Glutamatergic neuron (in vitro differentiated cells): ENCODE measurements around the gene TULP3. TPM values are rescaled to one million over a fixed set of nuclear protein-coding genes. Genes with fewer than 3 reads are reported as not detected.

ENCODE experiments used
- DNase-seq: peaks from one replicate; pipeline ENCODE4 v3.0.0; 2022
- H3K27ac Mint-ChIP-seq: one replicate; pipeline ENCODE4 v1.8.0; 2020; ENCODE audit warnings: mild to moderate bottlenecking, mixed read lengths, inconsistent platforms; ENCODE audit not compliant: unreplicated experiment
- H3K27me3 Mint-ChIP-seq: one replicate; pipeline ENCODE4 v1.8.0; 2020; ENCODE audit warnings: mild to moderate bottlenecking, moderate library complexity, mixed read lengths, inconsistent platforms; ENCODE audit not compliant: unreplicated experiment
- H3K36me3 Mint-ChIP-seq: one replicate; pipeline ENCODE4 v1.8.0; 2020; ENCODE audit warnings: mild to moderate bottlenecking, mixed read lengths, inconsistent platforms; ENCODE audit not compliant: unreplicated experiment
- H3K4me1 Mint-ChIP-seq: one replicate; pipeline ENCODE4 v1.8.0; 2020; ENCODE audit warnings: mild to moderate bottlenecking, low read depth, mixed read lengths, inconsistent platforms; ENCODE audit not compliant: unreplicated experiment
- H3K4me3 Mint-ChIP-seq: one replicate; pipeline ENCODE4 v1.8.0; 2020; ENCODE audit warnings: mild to moderate bottlenecking, mixed read lengths, inconsistent platforms; ENCODE audit not compliant: unreplicated experiment
- H3K9me3 Mint-ChIP-seq: one replicate; pipeline ENCODE4 v1.8.0; 2020; ENCODE audit warnings: mild to moderate bottlenecking, moderate library complexity, mixed read lengths, inconsistent platforms; ENCODE audit not compliant: unreplicated experiment
- total RNA-seq: library from RNA; stranded (reverse); fragmentation: NEBNext Ultra II Directional; extraction: Animal tissue kit (Norgen Biotek cat#: 25700); gene quantifications from one replicate; pipeline ENCODE4 v1.2.1, GENCODE V29; 2021; ENCODE audit not compliant: unreplicated experiment
- TF ChIP-seq, protein P1 (sequence below): fragments of 200-600 bp; sonication (generic); IDR thresholded peaks from one replicate; pipeline ENCODE4 v1.5.0; 2021; ENCODE audit not compliant: partially characterized antibody, unreplicated experiment

The TULP3 gene
- total RNA-seq, 1 donor from 2014 or later, result 12.5 TPM

DNA sequence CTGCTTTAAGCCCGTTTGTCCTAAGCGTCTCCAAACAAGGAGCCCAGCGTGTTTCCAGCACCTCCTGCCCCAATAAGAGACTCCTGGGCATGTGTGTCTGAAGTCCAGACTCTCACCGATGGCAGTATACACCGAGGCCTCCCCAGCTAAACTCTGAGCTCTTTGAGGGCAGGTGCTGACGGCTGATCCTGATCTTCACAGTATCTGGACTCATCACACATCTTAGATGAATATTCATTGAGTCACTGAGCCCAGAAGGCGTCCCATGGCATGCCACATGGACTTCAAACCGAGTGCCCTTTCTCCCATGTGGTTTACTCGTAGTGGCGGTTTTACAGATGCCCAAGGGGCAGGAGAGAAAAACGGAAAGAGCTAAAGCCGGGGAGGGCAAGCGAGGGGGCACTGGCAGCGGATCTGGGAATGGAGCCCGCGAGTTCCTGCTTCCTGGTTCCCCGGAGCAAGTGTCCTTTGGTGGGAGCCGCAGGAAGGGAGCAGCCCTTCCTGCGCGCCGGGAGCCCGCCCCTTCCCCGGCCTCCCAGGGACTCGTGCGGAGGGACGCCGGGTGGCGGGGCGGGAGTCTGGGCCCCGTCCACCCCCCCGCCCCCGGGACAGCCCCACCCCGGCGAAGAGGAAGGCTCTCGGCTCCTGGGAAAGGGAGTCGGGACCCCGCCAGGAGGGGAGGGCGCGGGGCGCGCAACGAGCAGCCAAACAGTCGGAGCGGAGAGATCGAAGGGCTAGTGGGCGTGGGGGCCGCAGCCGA is 67.9 kb downstream of the TULP3 start:
- TF ChIP-seq, protein P1, sequence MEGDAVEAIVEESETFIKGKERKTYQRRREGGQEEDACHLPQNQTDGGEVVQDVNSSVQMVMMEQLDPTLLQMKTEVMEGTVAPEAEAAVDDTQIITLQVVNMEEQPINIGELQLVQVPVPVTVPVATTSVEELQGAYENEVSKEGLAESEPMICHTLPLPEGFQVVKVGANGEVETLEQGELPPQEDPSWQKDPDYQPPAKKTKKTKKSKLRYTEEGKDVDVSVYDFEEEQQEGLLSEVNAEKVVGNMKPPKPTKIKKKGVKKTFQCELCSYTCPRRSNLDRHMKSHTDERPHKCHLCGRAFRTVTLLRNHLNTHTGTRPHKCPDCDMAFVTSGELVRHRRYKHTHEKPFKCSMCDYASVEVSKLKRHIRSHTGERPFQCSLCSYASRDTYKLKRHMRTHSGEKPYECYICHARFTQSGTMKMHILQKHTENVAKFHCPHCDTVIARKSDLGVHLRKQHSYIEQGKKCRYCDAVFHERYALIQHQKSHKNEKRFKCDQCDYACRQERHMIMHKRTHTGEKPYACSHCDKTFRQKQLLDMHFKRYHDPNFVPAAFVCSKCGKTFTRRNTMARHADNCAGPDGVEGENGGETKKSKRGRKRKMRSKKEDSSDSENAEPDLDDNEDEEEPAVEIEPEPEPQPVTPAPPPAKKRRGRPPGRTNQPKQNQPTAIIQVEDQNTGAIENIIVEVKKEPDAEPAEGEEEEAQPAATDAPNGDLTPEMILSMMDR, result no peak
- peak; percentile 43 for DNase-seq
- Mint-ChIP-seq H3K27ac (no peak overlapping the region), H3K4me3 (peak overlapping the region; percentile 89), H3K36me3 (no peaks in the 10 kb centered on the region), H3K9me3 (peaks cover 9% of the 10 kb centered on the region), H3K27me3 (peaks cover 6% of the 10 kb centered on the region), H3K4me1 (peaks cover 14% of the 10 kb centered on the region)

DNA sequence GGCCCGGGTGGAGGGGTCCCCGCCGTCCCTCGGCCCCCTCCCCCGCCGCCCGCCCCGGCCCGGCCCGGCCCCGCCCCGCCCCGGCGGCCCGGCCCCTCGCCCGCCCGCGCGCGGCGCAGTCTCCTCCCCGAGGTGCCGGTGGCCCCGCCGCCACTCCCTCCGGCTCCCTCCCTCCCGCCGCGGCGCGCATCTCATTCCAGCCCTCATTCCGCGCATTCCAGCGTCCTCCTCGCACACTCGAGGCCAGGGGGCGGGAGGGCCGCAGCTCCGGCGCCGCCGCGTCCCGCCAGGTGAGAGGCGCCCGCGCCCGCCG is 68.5 kb downstream of the TULP3 start, which contains the start of gene TEAD4:
TEAD4 (plus strand) TSS at position 206 of the 313 bp plus-strand sequence.
- Mint-ChIP-seq H3K27ac (no peak within 1 kb of the TSS), H3K4me1 (peaks cover 16% of the 10 kb centered on the region), H3K27me3 (peaks cover 6% of the 10 kb centered on the region), H3K4me3 (peak within 1 kb of the TSS; percentile 89), H3K36me3 (no peaks in the 10 kb centered on the region), H3K9me3 (peaks cover 9% of the 10 kb centered on the region)
- TF ChIP-seq, protein P1, result no peak
- peak; percentile 61 for DNase-seq

DNA sequence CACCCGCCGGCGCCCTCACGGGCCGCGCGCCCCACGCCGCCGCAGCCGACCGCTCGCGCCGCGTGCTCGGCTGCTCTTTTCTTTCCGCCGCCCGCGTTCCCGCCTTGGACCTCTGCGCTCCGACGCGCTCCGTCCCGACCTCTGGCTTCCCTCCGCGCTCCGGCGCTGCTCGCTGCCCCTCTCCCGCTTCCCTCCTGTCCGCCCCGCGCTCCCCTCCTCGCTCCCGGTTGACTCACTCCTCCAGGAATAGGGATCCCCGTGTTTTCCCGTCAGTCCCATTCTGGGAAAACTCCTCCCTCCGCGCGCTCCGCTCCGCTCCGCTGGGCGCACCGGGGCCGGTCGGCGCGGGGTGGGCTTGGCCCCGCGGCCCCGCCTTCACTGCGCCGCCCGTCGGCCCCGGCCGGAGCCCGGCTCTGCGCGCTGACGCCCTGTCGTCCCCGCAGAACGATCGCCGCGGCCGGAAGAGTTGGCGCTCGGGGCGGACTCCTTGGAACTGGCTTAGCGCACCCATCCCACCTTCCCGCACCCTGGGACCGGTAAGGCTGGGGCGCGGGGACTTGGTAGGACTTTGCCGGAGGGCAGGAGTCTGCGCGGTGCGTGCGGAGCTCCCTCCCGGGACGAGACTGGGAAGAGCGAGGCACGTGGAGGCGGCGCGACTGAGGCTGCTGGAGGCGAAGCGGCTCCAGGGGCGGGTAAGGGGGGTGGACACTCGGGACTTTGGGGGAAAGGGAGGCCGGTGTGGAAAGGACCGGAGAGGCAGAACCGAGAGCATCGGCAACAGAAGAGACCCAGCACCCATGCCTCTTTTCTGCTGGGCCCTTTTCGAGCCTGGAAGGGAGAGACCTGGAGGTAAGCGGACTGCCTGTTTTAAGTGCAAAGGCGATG is 69.1 kb downstream of the TULP3 start:
- Mint-ChIP-seq H3K27me3 (peaks cover 6% of the 10 kb centered on the region), H3K27ac (no peak overlapping the region), H3K4me3 (peak overlapping the region; percentile 81), H3K36me3 (no peaks in the 10 kb centered on the region), H3K4me1 (peaks cover 17% of the 10 kb centered on the region), H3K9me3 (peaks cover 9% of the 10 kb centered on the region)
- TF ChIP-seq, protein P1, result no peak
- DNase-seq, result peak; percentile 59

DNA sequence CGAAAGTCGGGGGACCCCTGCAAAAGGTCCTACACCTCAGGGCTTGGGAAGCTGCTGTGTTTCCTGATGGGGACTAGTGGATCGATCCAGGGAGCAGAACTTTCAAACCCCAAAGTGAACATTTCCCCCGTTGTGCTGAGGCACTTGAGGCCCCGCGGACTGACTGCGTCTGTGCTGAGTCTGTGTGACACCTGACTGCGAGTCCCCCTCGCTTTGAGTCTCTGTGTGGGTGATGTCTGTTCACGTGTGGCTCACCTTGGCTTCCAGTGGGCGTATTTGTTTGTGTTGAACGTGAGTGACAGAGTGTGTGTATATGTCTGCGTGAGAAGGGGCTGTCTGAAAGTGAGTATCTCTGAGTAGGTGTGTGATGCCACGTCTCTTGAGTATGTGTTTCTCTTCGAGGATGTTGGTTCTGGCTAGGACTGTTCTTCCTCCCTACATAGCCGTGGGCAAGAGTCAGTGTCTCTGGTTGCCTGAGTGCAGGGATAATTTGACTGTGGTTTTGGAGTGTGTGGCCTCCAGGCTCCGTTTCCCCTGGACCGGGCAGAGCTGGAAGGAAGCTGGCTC is 69.8 kb downstream of the TULP3 start:
- Mint-ChIP-seq H3K27ac (no peak overlapping the region), H3K4me3 (peak overlapping the region; percentile 78), H3K36me3 (no peaks in the 10 kb centered on the region), H3K9me3 (peaks cover 9% of the 10 kb centered on the region), H3K27me3 (peaks cover 6% of the 10 kb centered on the region), H3K4me1 (peaks cover 17% of the 10 kb centered on the region)
- TF ChIP-seq, protein P1, result no peak
- DNase-seq, result no peak
